HepG2 (cell line): ENCODE results near the gene RSBN1.

Experiments used
- BCLAF1 ChIP-seq: fragments of 450-650 bp; IDR thresholded peaks from 2 replicates; pipeline ENCODE4 v1.6.1; 2017; ENCODE audit warnings: mild to moderate bottlenecking
- CTCF ChIP-seq: sonication (generic); formaldehyde crosslinking; IDR thresholded peaks from 2 replicates; pipeline ENCODE4 v1.5.0; 2020; ENCODE audit warnings: mild to moderate bottlenecking, missing genetic modification reagents, moderate library complexity
- FOXM1 ChIP-seq: sonication (generic); formaldehyde crosslinking; IDR thresholded peaks from 2 replicates; pipeline ENCODE4 v1.5.0; 2020; ENCODE audit warnings: missing genetic modification reagents
- RAD21 ChIP-seq: fragments of 450-650 bp; formaldehyde crosslinking; IDR thresholded peaks from 2 replicates; pipeline ENCODE4 v1.5.0; 2020; ENCODE audit warnings: mild to moderate bottlenecking
- ZNF414 ChIP-seq: sonication (generic); formaldehyde crosslinking; IDR thresholded peaks from 2 replicates; pipeline ENCODE4 v1.5.0; 2020; ENCODE audit warnings: missing genetic modification reagents

GRCh38 chr1:113805256-113805531 is 7.1 kb downstream of the RSBN1 start:
- TF ChIP-seq BCLAF1 (no peak), ZNF414 (CRISPR knock-in tag) (no peak), RAD21 (no peak), FOXM1 (CRISPR knock-in tag) (no peak), CTCF (CRISPR knock-in tag) (no peak)
